ENCODE data around the gene FAM168A.

The FAM168A gene

GRCh38 chr11:73553266-73553665 is 44.6 kb downstream of the FAM168A start:
- 100% methylated on average over 2 of the region's 2 CpGs for WGBS
- H3K9ac ChIP-seq (ENCODE audit: low read depth, low read length), result no peak overlapping the region

DNA sequence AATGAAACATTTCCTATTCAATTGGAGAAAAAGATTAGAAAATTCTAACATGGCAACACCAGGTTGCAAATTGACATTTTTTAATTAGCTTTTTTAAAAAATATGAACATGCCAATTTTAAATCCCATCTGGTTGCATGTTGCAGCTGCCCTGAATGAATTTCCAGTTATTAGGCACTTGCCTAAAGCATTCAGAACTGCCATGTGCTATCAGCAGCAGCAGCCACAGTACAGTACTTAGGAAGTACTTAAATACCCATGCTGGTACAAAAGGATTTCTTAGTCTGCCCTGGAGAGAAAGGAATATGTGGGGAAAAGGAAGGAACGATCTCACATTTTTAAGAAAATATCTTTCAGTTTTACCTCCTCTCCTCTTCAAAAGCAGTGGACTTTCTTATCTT is 46.2 kb downstream of the FAM168A start:
- no peak overlapping the region for H3K4me3 ChIP-seq (ENCODE audit: low read length)
- no peaks in the 10 kb centered on the region for H3K9me3 ChIP-seq (ENCODE audit: insufficient read depth, low read depth, low read length)
- H3K4me1 ChIP-seq (ENCODE audit: insufficient read depth, low read length), result peaks cover 19% of the 10 kb centered on the region
- no peaks in the 10 kb centered on the region for H3K36me3 ChIP-seq (ENCODE audit: insufficient read depth, low read length)
- no peak overlapping the region for H3K27ac ChIP-seq (ENCODE audit: low read depth, low read length)
- no peak overlapping the region for H3K9ac ChIP-seq (ENCODE audit: low read depth, low read length)
- H3K27me3 ChIP-seq (ENCODE audit: insufficient read depth, low read length), result no peaks in the 10 kb centered on the region
- WGBS, result 100% methylated on average over 1 of the region's 1 CpG

More at GRCh38 chr11:73553266-73553665, 44.6 kb downstream of the FAM168A start:
- Histone ChIP-seq H3K4me3 (ENCODE audit: low read length) (no peak overlapping the region), H3K9me3 (ENCODE audit: insufficient read depth, low read depth, low read length) (no peaks in the 10 kb centered on the region), H3K4me1 (ENCODE audit: insufficient read depth, low read length) (peaks cover 19% of the 10 kb centered on the region), H3K36me3 (ENCODE audit: insufficient read depth, low read length) (no peaks in the 10 kb centered on the region), H3K27me3 (ENCODE audit: insufficient read depth, low read length) (no peaks in the 10 kb centered on the region), H3K27ac (ENCODE audit: low read depth, low read length) (no peak overlapping the region)

DNA sequence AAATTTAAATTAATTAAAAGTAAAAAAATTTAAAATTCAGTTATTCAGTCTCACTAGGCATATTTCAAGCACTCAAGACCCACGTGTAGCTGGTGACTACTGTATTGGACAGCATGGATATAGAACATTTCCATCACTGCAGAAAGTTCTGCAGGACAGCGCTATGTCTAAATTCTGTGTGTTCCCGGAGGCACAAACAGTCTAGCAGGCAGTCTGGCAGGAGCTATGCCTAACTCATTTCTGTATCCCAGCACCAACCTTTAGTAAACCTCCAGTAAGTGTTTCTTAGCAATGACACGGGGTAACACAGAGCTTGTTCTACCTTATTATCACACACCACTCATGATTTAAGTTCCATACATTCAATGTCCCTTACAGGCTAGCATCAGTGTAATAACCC is 48.5 kb downstream of the FAM168A start:
- no peaks in the 10 kb centered on the region for H3K9me3 ChIP-seq (ENCODE audit: insufficient read depth, low read depth, low read length)
- no peaks in the 10 kb centered on the region for H3K36me3 ChIP-seq (ENCODE audit: insufficient read depth, low read length)
- H3K4me3 ChIP-seq (ENCODE audit: low read length), result no peak overlapping the region
- H3K27me3 ChIP-seq (ENCODE audit: insufficient read depth, low read length), result no peaks in the 10 kb centered on the region
- H3K4me1 ChIP-seq (ENCODE audit: insufficient read depth, low read length), result peaks cover 19% of the 10 kb centered on the region
- 95% methylated on average over 4 of the region's 4 CpGs for WGBS
- H3K27ac ChIP-seq (ENCODE audit: low read depth, low read length), result no peak overlapping the region
- H3K9ac ChIP-seq (ENCODE audit: low read depth, low read length), result no peak overlapping the region

- H3K4me3 ChIP-seq (ENCODE audit: low read length), result no peak overlapping the region
- WGBS, result 94% methylated on average over 1 of the region's 2 CpGs
- H3K9ac ChIP-seq (ENCODE audit: low read depth, low read length), result no peak overlapping the region
Measured at GRCh38 chr11:73547706-73548595, 50.0 kb downstream of the FAM168A start.

DNA sequence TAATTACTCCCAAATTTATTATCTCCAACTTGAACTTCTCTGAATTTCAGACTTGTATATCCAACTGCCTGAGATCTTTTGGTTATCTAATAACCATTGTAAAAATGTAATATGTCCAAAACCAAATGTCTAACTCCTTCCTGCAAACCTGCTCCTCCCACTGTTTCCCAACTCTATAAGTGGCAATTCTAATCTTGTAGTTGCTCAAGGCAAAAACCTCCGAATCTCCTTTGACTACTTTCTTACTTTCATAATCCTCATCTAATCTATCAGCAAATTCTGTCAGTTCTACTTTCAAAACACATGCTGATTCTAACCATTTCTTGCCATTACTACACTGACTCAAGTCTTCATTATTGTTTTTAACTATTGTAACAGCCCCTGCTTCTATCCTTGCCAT is 55.7 kb downstream of the FAM168A start:
- H3K36me3 ChIP-seq (ENCODE audit: insufficient read depth, low read length), result no peaks in the 10 kb centered on the region
- H3K4me3 ChIP-seq (ENCODE audit: low read length), result no peak overlapping the region
- no peak overlapping the region for H3K9ac ChIP-seq (ENCODE audit: low read depth, low read length)
- 92% methylated on average over 1 of the region's 1 CpG for WGBS
- H3K9me3 ChIP-seq (ENCODE audit: insufficient read depth, low read depth, low read length), result no peaks in the 10 kb centered on the region
- no peak overlapping the region for H3K27ac ChIP-seq (ENCODE audit: low read depth, low read length)
- H3K27me3 ChIP-seq (ENCODE audit: insufficient read depth, low read length), result no peaks in the 10 kb centered on the region
- peaks cover 40% of the 10 kb centered on the region for H3K4me1 ChIP-seq (ENCODE audit: insufficient read depth, low read length)

More at GRCh38 chr11:73547706-73548595, 50.0 kb downstream of the FAM168A start:
- Histone ChIP-seq H3K27me3 (ENCODE audit: insufficient read depth, low read length) (no peaks in the 10 kb centered on the region), H3K9me3 (ENCODE audit: insufficient read depth, low read depth, low read length) (no peaks in the 10 kb centered on the region), H3K36me3 (ENCODE audit: insufficient read depth, low read length) (no peaks in the 10 kb centered on the region), H3K4me1 (ENCODE audit: insufficient read depth, low read length) (peaks cover 19% of the 10 kb centered on the region), H3K27ac (ENCODE audit: low read depth, low read length) (no peak overlapping the region)

GRCh38 chr11:73539506-73540084 is 58.3 kb downstream of the FAM168A start:
- H3K27ac ChIP-seq (ENCODE audit: low read depth, low read length), result peak overlapping the region; percentile 48; the same call in 1 of the 2 replicates
- H3K9me3 ChIP-seq (ENCODE audit: insufficient read depth, low read depth, low read length), result no peaks in the 10 kb centered on the region
- peaks cover 36% of the 10 kb centered on the region for H3K4me1 ChIP-seq (ENCODE audit: insufficient read depth, low read length)
- no peak overlapping the region; the same call in 1 of the 2 replicates for H3K9ac ChIP-seq (ENCODE audit: low read depth, low read length)
- H3K4me3 ChIP-seq (ENCODE audit: low read length), result no peak overlapping the region
- H3K36me3 ChIP-seq (ENCODE audit: insufficient read depth, low read length), result no peaks in the 10 kb centered on the region
- 94% methylated on average over 5 of the region's 5 CpGs for WGBS
- no peaks in the 10 kb centered on the region for H3K27me3 ChIP-seq (ENCODE audit: insufficient read depth, low read length)

- WGBS, result 0% methylated on average over 1 of the region's 1 CpG
- no peak overlapping the region; the same call in 1 of the 2 replicates for H3K4me3 ChIP-seq (ENCODE audit: low read length)
- H3K36me3 ChIP-seq (ENCODE audit: insufficient read depth, low read length), result no peaks in the 10 kb centered on the region
- peaks cover 36% of the 10 kb centered on the region for H3K4me1 ChIP-seq (ENCODE audit: insufficient read depth, low read length)
- H3K27me3 ChIP-seq (ENCODE audit: insufficient read depth, low read length), result no peaks in the 10 kb centered on the region
- no peaks in the 10 kb centered on the region for H3K9me3 ChIP-seq (ENCODE audit: insufficient read depth, low read depth, low read length)
- peak overlapping the region; percentile 43 for H3K9ac ChIP-seq (ENCODE audit: low read depth, low read length)
- peak overlapping the region; percentile 89 for H3K27ac ChIP-seq (ENCODE audit: low read depth, low read length)
Measured at GRCh38 chr11:73538381-73538872, 59.5 kb downstream of the FAM168A start.

DNA sequence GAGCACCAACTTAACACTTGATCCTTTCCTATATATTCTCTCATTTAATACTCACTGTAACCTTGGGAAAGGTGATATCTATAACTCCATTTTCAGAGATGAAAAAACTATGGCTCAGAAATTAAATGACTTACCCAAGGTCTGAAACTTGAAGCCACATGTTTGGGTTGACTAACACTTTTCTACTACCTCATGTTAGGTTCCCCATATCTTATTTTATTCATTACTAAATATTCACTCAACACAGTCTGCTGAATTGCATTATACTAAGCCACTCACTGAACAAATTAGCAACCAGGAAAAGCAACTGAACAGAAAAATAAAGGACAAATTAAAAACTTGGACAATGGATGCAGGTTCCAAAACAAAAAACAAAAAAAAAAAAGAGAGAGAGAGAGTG is 59.9 kb downstream of the FAM168A start:
- H3K36me3 ChIP-seq (ENCODE audit: insufficient read depth, low read length), result no peaks in the 10 kb centered on the region
- peaks cover 37% of the 10 kb centered on the region for H3K4me1 ChIP-seq (ENCODE audit: insufficient read depth, low read length)
- no peaks in the 10 kb centered on the region for H3K27me3 ChIP-seq (ENCODE audit: insufficient read depth, low read length)
- H3K9ac ChIP-seq (ENCODE audit: low read depth, low read length), result peak overlapping the region; percentile 43
- peak overlapping the region; percentile 89 for H3K27ac ChIP-seq (ENCODE audit: low read depth, low read length)
- H3K9me3 ChIP-seq (ENCODE audit: insufficient read depth, low read depth, low read length), result no peaks in the 10 kb centered on the region
- no peak overlapping the region for H3K4me3 ChIP-seq (ENCODE audit: low read length)

GRCh38 chr11:73536961-73537360 is 61.0 kb downstream of the FAM168A start:
- no peaks in the 10 kb centered on the region for H3K27me3 ChIP-seq (ENCODE audit: insufficient read depth, low read length)
- 96% methylated on average over 2 of the region's 2 CpGs for WGBS
- H3K9ac ChIP-seq (ENCODE audit: low read depth, low read length), result no peak overlapping the region
- no peak overlapping the region for H3K4me3 ChIP-seq (ENCODE audit: low read length)
- H3K9me3 ChIP-seq (ENCODE audit: insufficient read depth, low read depth, low read length), result no peaks in the 10 kb centered on the region
- H3K27ac ChIP-seq (ENCODE audit: low read depth, low read length), result 0 out of 2 replicates have a peak overlapping the region, but pooled peaks have one; percentile 26
- H3K36me3 ChIP-seq (ENCODE audit: insufficient read depth, low read length), result no peaks in the 10 kb centered on the region
- peaks cover 47% of the 10 kb centered on the region for H3K4me1 ChIP-seq (ENCODE audit: insufficient read depth, low read length)

DNA sequence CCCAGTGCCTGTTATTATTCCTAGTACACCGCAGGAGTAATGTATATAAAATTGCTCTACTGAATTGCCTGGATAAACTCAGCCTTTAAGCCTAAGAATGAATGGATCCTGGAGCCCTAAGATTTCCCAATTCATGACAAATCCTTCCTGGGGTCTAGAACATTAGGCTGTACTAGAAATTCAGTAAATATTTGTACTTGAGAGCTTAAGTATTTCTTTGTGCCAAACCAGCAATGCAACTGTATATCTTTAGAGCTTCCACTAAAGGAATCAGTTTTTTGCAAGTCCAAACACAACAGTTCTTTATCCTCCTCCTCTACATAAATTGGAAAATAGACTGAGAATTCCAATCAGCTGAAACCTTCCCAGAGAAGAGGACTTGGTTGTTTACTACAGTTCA is 65.6 kb downstream of the FAM168A start:
- Histone ChIP-seq H3K27ac (ENCODE audit: low read depth, low read length) (no peak overlapping the region; the same call in 1 of the 2 replicates), H3K9me3 (ENCODE audit: insufficient read depth, low read depth, low read length) (no peaks in the 10 kb centered on the region), H3K36me3 (ENCODE audit: insufficient read depth, low read length) (no peaks in the 10 kb centered on the region), H3K4me3 (ENCODE audit: low read length) (no peak overlapping the region), H3K9ac (ENCODE audit: low read depth, low read length) (no peak overlapping the region), H3K27me3 (ENCODE audit: insufficient read depth, low read length) (no peaks in the 10 kb centered on the region), H3K4me1 (ENCODE audit: insufficient read depth, low read length) (peaks cover 55% of the 10 kb centered on the region)
- WGBS, result 100% methylated on average over 1 of the region's 1 CpG

- Histone ChIP-seq H3K4me1 (ENCODE audit: insufficient read depth, low read length) (peaks cover 64% of the 10 kb centered on the region), H3K4me3 (ENCODE audit: low read length) (no peak overlapping the region), H3K36me3 (ENCODE audit: insufficient read depth, low read length) (no peaks in the 10 kb centered on the region), H3K27me3 (ENCODE audit: insufficient read depth, low read length) (no peaks in the 10 kb centered on the region), H3K27ac (ENCODE audit: low read depth, low read length) (no peak overlapping the region), H3K9ac (ENCODE audit: low read depth, low read length) (no peak overlapping the region), H3K9me3 (ENCODE audit: insufficient read depth, low read depth, low read length) (no peaks in the 10 kb centered on the region)
- 76% methylated on average over 1 of the region's 1 CpG for WGBS
Measured at GRCh38 chr11:73531386-73531785, 66.5 kb downstream of the FAM168A start.
